Keratinocyte (primary cell): ENCODE data around the gene CLTB. TPM values are rescaled to one million over a fixed set of nuclear protein-coding genes. Genes with fewer than 3 reads are reported as not detected.

Source experiments
- DNase-seq: peaks from one replicate; pipeline ENCODE4 v3.0.0-alpha.2; 2011; ENCODE audit warnings: low read depth, missing footprints, low spot score
- FAIRE-seq: peaks from 2 replicates; lab custom pipeline; 2011; peaks lifted over from hg19 to GRCh38; lab: Jason Lieb, UNC
- H2AFZ ChIP-seq: 2 replicates; pipeline ENCODE4 v1.6.0; 2012; ENCODE audit warnings: low read length, control low read depth, inconsistent platforms; ENCODE audit not compliant: control insufficient read depth
- H3K27ac ChIP-seq: 2 replicates; pipeline ENCODE4 v1.5.1; 2011; ENCODE audit warnings: low read length; ENCODE audit not compliant: control insufficient read depth, insufficient read depth
- H3K27me3 ChIP-seq: 3 replicates; pipeline ENCODE4 v1.6.0; 2011; ENCODE audit warnings: low read length; ENCODE audit not compliant: control insufficient read depth, insufficient read depth; ENCODE audit errors: extremely low read depth
- H3K36me3 ChIP-seq, 2 experiments: 2 replicates in 1 of 2; 3 replicates in 1 of 2; pipeline ENCODE4 v1.5.1; 2011; ENCODE audit warnings: low read length in 2 of 2, mild to moderate bottlenecking in 1 of 2; ENCODE audit not compliant: control insufficient read depth in 2 of 2, insufficient read depth in 2 of 2; ENCODE audit errors: extremely low read depth in 1 of 2
- H3K4me1 ChIP-seq: 3 replicates; pipeline ENCODE4 v1.5.1; 2011; ENCODE audit warnings: low read length; ENCODE audit not compliant: control insufficient read depth, insufficient read depth; ENCODE audit errors: extremely low read depth
- H3K4me2 ChIP-seq: 3 replicates; pipeline ENCODE4 v1.6.0; 2011; ENCODE audit warnings: low read depth, low read length; ENCODE audit not compliant: control insufficient read depth, insufficient read depth; ENCODE audit errors: extremely low read depth
- H3K4me3 ChIP-seq, 3 experiments: fragments of 200-600 bp in 1 of 3; sonication (generic) in 1 of 3; 2 replicates in 2 of 3; 3 replicates in 1 of 3; pipeline ENCODE4 v1.5.1; 2011 to 2016; ENCODE audit warnings: low read length in 3 of 3, mild to moderate bottlenecking in 3 of 3, control low read depth in 2 of 3, inconsistent platforms in 1 of 3, low read depth in 1 of 3, mixed read lengths in 1 of 3, mixed run types in 1 of 3, moderate library complexity in 1 of 3; ENCODE audit not compliant: control insufficient read depth in 2 of 3, insufficient read depth in 2 of 3; ENCODE audit errors: extremely low read depth in 1 of 3
- H3K79me2 ChIP-seq: 2 replicates; pipeline ENCODE4 v1.6.0; 2012; ENCODE audit warnings: low read length; ENCODE audit not compliant: control insufficient read depth, insufficient read depth
- H3K9ac ChIP-seq: 3 replicates; pipeline ENCODE4 v1.6.0; 2011; ENCODE audit warnings: low read length; ENCODE audit not compliant: control insufficient read depth, insufficient read depth; ENCODE audit errors: extremely low read depth
- H3K9me1 ChIP-seq: 3 replicates; pipeline ENCODE4 v1.6.0; 2011; ENCODE audit warnings: low read length; ENCODE audit not compliant: control insufficient read depth, insufficient read depth; ENCODE audit errors: extremely low read depth
- H3K9me3 ChIP-seq: 2 replicates; pipeline ENCODE4 v1.5.1; 2012; ENCODE audit warnings: low read depth, low read length; ENCODE audit not compliant: control insufficient read depth
- H4K20me1 ChIP-seq: 3 replicates; pipeline ENCODE4 v1.6.0; 2011; ENCODE audit warnings: low read length; ENCODE audit not compliant: control insufficient read depth, insufficient read depth; ENCODE audit errors: extremely low read depth
- CTCF ChIP-seq, 3 experiments: IDR thresholded peaks in 1 of 3; conservative IDR thresholded peaks in 1 of 3; optimal IDR thresholded peaks in 1 of 3; 2 replicates in 2 of 3; 3 replicates in 1 of 3; pipeline versions ENCODE3 to v1.5.1; 2011; ENCODE audit warnings: low read length in 3 of 3, mild to moderate bottlenecking in 3 of 3, moderate library complexity in 2 of 3, control low read depth in 1 of 3, inconsistent platforms in 1 of 3; ENCODE audit not compliant: insufficient read depth in 2 of 3; ENCODE audit errors: extremely low read depth in 1 of 3
- EZH2 ChIP-seq: IDR thresholded peaks from one replicate; pipeline ENCODE4 v1.6.1; 2012; ENCODE audit warnings: inconsistent platforms, mild to moderate bottlenecking, low read length, moderate library complexity
- dilution Hi-C: fragments of 300-500 bp; cut with MboI; formaldehyde crosslinking; loops from one replicate; pipeline ENCODE4 v1.7.0; 2020; ENCODE audit warnings: low sequenced_read_pairs; ENCODE audit not compliant: extremely low pct_ligation_motif_present
- polyA plus RNA-seq, 5 experiments: library from polyadenylated mRNA; depleted of rRNA in 3 of 5; stranded (reverse) in 3 of 5; stranded (forward) in 1 of 5; unstranded in 1 of 5; fragments of >200 nt; gene quantifications; 1 replicate in 1 of 5; 2 replicates in 3 of 5; 3 replicates in 1 of 5; pipeline versions ENCODE4 v1.2.1 to v1.2.3, GENCODE V29; 2011 to 2012; ENCODE audit warnings: missing spikeins in 2 of 5, low read depth in 1 of 5, low replicate concordance in 1 of 5

CLTB gene
- polyA plus RNA-seq, 1 donor (not counting 4 experiments of a cell fraction or from before 2014, with no cell fraction given) = 326 TPM

DNA sequence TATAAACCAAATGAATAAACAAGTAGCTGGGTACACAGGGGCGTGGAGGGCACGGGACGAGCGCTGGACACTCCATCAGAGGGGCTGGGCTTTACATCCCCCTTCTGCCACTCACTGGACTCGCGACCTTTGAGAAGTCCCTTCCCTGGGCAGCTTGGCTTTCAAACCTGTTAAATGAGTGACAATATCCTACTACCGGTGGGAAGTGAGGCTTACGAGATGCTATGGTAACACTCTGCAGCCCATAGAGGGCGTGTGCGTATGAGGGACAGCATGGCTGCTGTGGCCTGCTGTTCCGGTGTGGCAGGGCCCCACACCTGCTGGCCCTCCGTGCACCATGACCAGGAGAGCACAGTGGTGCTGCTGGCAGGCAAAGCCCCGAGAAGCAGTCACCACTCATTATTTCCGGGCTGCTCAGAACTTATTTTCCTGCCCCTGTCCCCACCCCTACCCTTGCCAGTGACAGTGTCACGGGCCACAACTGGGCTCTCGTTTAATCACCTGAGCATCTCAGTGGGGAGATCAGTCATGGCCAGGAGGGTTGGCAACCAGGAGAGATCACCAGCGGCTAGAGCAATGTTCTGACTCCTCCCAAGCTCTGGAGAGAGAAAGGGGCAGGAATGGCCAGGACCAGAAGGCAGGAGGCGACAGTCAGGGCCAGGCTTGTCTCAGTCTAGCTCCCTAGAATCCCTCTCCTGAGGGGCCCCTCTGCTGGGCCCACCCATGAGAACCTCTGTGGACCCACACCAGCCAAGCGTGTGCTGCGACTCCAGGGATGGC, 10.5 kb downstream of the CLTB start:
- H3K27ac ChIP-seq = no peak overlapping the region
- no peak for FAIRE-seq

DNA sequence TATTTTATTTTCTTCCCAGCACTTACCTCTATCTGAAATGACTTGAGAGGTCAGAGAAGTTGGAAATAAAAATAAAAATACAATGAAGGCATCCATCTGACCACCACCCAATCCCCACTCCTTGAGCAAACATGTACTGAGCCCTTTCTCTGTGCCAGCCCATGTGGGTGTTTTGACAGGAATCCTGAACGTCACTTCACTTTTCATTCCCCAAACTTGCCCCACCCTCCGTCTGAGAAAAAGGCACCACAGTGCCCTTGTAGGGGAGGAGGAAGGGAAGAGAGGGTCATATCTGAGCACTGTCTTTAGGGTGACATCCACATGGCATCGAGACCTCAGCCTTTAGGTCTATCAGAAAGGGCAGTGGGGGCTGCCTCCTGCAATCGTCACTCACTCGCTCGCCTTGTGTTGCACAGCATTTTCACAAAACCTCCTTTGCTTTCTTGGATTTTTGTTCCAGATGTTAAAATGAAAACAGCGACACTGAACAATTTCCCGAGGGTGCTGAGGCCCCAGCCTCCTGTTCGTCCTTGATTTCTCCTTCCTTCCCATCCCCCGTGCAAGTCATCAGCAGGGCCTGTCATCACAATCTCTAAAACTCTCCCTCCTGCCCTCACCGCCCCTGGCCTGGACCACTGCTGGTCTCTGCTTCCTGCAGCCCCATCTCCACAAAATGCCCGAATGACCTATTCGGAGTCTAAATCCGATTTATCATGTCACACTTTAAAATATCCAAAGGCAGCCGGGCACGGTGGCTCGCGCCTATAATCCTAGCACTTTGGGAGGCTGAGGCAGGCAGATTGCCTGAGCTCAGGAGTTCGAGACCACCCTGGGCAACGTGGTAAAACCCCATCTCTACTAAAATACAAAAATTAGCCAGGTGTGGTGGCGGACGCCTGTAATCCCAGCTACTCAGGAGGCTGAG, 14.8 kb downstream of the CLTB start:
- H3K27ac ChIP-seq = peak overlapping the region; percentile 68
- peak overlapping the region in 1 of 3 experiments; percentile 26 for H3K4me3 ChIP-seq
- H3K36me3 ChIP-seq = peaks cover 34% of the 10 kb centered on the region in 2 experiments
- DNase-seq = no peak
- H2AFZ ChIP-seq = no peak overlapping the region
- no peak for TF ChIP-seq CTCF (optimal IDR thresholded peaks at IDR 0.05 in 1 of 3, IDR thresholded peaks at IDR 0.05 in 1 of 3, conservative IDR thresholded peaks at IDR 0.05 in 1 of 3; ENCODE audit: extremely low read depth in 1 of 3, insufficient read depth in 2 of 3, low read length in 3 of 3)
- TF ChIP-seq EZH2 = no peak
- peak overlapping the region; percentile 77 for H3K4me2 ChIP-seq
- no peaks in the 10 kb centered on the region for H3K27me3 ChIP-seq
- peak overlapping the region; percentile 62 for H3K9ac ChIP-seq
- H4K20me1 ChIP-seq = no peaks in the 10 kb centered on the region
- peaks cover 34% of the 10 kb centered on the region for H3K4me1 ChIP-seq
- no peaks in the 10 kb centered on the region for H3K9me1 ChIP-seq
- H3K79me2 ChIP-seq = peaks cover 61% of the 10 kb centered on the region
- FAIRE-seq = no peak
- no peaks in the 10 kb centered on the region for H3K9me3 ChIP-seq
- dilution Hi-C loops = no loop called here

More for the DNA sequence above, 10.5 kb downstream of the CLTB start:
- Histone ChIP-seq H3K4me2 (no peak overlapping the region), H3K9me3 (no peaks in the 10 kb centered on the region), H2AFZ (no peak overlapping the region), H3K9me1 (no peaks in the 10 kb centered on the region), H3K4me1 (peaks cover 35% of the 10 kb centered on the region), H3K27me3 (no peaks in the 10 kb centered on the region), H3K4me3 (no peak overlapping the region), H3K79me2 (peaks cover 71% of the 10 kb centered on the region), H3K9ac (no peak overlapping the region), H4K20me1 (peaks cover 4% of the 10 kb centered on the region), H3K36me3 (peaks cover 35 to 40% of the 10 kb centered on the region in 2 experiments)
- dilution Hi-C loops = no loop called here
- no peak for DNase-seq
- TF ChIP-seq CTCF (optimal IDR thresholded peaks at IDR 0.05 in 1 of 3, IDR thresholded peaks at IDR 0.05 in 1 of 3, conservative IDR thresholded peaks at IDR 0.05 in 1 of 3; ENCODE audit: extremely low read depth in 1 of 3, insufficient read depth in 2 of 3, low read length in 3 of 3) = peak in 2 of 3 experiments; percentile 14 to 55
- TF ChIP-seq EZH2 = no peak
